ENCODE results near the gene MGMT.

- no peak for TF ChIP-seq CTCF (IDR thresholded peaks at IDR 0.05; ENCODE audit: poor library complexity, severe bottlenecking)
- TF ChIP-seq, protein P1, sequence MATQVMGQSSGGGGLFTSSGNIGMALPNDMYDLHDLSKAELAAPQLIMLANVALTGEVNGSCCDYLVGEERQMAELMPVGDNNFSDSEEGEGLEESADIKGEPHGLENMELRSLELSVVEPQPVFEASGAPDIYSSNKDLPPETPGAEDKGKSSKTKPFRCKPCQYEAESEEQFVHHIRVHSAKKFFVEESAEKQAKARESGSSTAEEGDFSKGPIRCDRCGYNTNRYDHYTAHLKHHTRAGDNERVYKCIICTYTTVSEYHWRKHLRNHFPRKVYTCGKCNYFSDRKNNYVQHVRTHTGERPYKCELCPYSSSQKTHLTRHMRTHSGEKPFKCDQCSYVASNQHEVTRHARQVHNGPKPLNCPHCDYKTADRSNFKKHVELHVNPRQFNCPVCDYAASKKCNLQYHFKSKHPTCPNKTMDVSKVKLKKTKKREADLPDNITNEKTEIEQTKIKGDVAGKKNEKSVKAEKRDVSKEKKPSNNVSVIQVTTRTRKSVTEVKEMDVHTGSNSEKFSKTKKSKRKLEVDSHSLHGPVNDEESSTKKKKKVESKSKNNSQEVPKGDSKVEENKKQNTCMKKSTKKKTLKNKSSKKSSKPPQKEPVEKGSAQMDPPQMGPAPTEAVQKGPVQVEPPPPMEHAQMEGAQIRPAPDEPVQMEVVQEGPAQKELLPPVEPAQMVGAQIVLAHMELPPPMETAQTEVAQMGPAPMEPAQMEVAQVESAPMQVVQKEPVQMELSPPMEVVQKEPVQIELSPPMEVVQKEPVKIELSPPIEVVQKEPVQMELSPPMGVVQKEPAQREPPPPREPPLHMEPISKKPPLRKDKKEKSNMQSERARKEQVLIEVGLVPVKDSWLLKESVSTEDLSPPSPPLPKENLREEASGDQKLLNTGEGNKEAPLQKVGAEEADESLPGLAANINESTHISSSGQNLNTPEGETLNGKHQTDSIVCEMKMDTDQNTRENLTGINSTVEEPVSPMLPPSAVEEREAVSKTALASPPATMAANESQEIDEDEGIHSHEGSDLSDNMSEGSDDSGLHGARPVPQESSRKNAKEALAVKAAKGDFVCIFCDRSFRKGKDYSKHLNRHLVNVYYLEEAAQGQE (IDR thresholded peaks at IDR 0.05; ENCODE audit: borderline replicate concordance): no peak
- no peak for TF ChIP-seq EP300 (conservative IDR thresholded peaks at IDR 0.05; ENCODE audit: poor library complexity, severe bottlenecking)
- TF ChIP-seq POLR2AphosphoS5 (IDR thresholded peaks at IDR 0.05): no peak
- TF ChIP-seq SMC3 (conservative IDR thresholded peaks at IDR 0.05; ENCODE audit: poor library complexity): no peak
- no peak for TF ChIP-seq EZH2 (IDR thresholded peaks at IDR 0.05; ENCODE audit: borderline replicate concordance, insufficient read depth, low read length, poor library complexity, severe bottlenecking)
- no peak for TF ChIP-seq RAD21 (conservative IDR thresholded peaks at IDR 0.05)
- no peak for TF ChIP-seq TAF1 (IDR thresholded peaks at IDR 0.05; ENCODE audit: low read depth)
- TF ChIP-seq MXI1 (conservative IDR thresholded peaks at IDR 0.05; ENCODE audit: poor library complexity, severe bottlenecking): no peak
These were observed 209.0 kb downstream of the MGMT start for GRCh38 chr10:129676014-129676413.

Measured in neural cell (in vitro differentiated cells).